Stimulated activated CD4-positive, alpha-beta T cell treated with anti-CD3 and anti-CD28 coated beads, Interleukin-15, amount 100 ng/mL, for 24 hours (primary cell): ENCODE data around the gene SEC61A2.
"Not testable (repeated sequence)": the region's sequence is repeated elsewhere in the genome, so short reads cannot be mapped to it uniquely, and the experiment has no call there.

Source experiments
- DNase-seq: peaks from one replicate; pipeline ENCODE4 v3.0.0-alpha.2; 2020

The SEC61A2 gene

DNA sequence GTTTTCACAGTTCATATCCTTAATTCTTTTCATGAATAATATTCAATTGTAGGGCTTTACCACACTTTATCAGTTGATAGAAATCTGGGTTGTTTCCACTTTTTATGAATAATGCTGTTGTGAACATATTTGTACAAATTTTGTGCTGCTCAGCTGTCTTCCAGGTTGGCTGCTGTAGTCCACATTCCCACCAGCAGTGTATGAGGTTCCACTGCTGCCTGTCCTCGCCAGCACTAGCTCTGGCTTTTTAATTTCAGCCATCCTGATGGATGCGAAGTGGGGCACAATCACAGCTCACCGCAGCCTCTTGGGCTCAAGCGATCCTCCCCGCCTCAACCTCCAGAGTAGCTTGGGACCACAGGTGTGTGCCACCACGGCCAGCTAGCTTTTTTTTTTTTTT is 33.5 kb downstream of the SEC61A2 start:
- no peak for DNase-seq

DNA sequence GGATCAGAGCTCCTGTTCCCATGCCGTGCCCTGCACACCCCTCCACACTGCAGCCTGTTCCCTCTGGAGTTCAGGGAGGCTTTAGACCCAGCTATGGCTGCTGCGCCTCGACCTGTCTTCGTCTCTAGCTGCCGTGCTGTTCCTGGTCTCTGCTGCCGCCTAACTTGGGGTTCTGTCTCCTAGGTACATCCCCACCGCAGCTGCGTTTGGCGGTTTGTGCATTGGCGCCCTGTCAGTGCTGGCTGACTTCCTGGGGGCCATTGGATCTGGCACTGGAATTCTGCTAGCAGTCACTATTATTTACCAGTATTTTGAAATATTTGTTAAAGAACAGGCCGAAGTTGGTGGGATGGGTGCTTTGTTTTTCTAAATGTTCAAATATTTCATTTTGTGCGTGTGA is 34.6 kb downstream of the SEC61A2 start:
- DNase-seq = no peak

DNA sequence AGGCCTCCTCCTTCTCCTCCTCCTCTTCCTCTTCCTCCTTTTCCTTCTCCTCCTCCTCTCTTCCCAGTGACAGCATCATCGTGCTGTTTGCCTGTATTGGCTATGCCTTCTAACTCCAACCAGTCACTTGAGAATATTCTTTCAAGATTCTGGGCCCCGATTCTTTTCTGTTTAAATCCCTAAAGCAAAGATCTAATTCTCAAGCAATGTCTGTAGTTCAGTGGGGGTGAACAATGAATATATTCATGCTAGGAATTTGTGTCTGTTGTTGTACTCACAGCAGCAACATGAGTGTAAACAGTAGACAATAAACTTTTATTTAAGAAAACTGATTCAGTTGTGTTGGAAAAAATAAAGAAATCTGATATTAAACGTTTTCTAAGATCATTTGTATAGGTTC is 35.6 kb downstream of the SEC61A2 start:
- no peak for DNase-seq

DNA sequence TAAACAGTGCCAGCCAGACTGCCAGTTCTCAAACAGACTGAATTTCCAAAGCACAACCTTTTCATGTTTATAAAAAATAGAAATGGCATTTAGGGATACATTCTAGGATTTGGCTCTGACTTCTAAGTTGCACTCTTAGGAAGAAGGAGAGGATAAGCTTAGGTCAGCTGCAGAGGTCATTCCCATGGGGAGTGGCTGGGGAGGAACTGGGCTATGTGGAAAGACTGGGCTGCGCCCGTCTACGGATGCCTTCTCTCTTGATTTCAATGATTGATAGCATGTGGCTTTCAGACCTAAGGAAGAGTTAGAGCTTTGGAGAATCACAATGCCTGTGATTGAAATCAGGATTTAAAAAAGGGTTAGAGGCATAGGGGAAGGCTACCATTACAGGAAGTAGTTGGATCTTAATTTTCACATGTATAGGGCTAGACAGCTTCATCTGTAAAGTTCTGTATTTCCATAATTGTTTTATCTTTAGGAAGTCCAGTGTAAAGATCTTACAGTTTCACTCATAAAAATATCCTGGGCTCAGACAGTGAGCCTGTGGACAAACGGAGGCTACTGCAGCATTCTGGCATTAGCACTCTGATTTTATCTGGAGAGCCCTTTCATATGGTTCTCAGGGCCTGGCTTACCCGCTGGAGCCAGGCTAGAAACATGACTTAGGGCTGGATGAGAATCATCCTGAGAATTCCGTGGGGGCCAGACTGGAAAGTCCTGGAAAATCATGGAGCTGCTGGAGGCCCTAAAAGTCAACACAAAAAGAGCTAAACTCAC is 36.7 kb downstream of the SEC61A2 start:
- DNase-seq = no peak

DNA sequence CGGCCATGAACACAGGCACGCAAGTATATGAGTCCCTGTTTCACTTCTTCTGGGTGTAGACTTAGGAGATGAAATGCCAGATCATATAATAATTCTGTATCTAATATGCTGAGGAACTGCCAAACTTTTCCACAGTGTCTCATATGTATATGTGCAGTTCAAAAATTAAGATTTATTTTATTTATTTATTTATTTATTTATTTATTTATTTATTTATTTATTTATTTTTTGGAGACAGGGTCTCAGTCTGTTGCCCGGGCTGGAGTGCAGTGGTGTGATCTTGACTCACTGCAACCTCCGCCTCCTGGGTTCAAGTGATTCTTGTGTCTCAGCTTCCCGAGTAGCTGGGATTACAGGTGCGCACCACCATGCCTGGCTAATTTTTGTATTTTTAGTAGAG is 42.0 kb downstream of the SEC61A2 start:
- not testable (repeated sequence) for DNase-seq

DNA sequence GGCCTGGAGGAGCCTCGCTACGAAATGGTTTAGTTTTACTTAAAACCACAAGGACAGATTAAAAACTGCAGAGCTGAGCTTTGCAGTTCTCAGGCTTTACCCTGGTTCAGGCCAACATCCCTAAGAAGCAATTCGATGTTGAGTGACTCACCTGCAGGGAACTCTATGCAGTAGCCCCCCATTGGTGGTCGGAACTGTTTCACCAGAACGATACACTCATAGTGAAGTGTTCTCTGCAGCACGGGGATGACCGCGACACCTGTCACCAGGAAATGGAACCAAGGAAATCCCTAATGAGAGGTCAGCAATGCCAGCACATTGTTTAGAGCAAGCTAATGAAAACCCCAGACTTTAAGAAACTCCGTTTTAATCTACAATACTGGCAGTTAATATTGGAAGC is 48.2 kb downstream of the SEC61A2 start:
- DNase-seq = peak; percentile 32

DNA sequence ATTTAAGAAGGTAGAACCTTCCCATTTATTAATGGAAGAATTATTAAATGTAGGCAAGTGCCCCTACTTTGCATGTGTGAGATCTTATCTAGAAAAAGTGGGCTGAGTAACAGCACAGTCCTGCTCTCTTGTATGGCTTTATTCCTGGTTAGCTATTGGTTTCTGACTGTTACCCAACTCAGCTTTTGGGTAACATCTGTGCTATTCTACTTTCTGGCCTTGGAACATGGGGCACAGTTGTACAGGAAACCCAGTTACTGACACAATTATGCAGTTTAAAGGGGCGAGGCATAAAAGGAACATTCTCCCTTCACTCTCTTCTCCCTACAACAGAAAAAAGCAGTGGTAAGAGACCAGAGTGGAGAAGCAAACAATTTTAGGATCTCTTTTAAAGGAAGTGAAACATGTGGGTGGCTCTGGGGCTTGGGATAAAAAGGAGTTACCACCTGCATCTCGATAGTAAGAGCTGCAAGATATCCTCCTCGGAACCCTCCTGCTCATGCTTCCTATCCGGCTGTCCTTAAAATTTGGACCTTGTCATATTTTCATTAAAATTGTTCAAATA is 50.2 kb downstream of the SEC61A2 start:
- DNase-seq = no peak

DNA sequence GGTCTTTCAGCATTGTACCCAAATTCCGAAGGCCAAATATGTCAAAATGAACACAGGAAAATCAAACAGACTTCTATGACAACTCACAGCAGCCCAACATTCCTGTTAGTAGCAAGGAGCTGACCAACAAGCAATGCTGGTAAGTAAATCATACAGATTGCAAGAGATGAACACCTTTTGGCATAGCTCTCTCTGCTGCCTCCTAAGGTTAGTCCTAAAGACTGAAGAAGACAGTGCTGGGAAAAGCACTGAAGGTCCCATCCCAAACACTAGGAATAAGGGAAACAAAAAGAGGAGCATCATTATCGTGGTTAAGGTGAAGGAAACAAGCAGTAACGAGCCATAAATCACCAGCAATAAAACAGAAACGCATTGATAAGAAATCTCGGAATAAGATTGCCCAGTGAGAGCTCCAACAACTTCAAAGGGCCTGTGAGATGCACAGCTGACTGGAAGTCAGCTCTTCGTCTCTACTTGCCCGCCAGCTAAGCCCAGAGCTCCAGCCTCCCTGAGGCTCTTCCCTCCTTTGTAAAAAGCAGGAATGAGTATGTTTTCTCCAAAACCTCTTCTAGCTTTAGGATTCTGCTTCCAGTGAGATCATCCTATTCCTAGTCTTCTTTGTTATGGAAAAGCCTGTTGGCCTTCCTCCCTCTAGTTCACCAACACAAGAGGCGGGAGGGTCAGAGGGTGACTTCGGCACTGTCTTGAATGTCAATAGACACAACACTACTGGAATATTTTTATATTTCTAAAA is 50.9 kb downstream of the SEC61A2 start:
- DNase-seq = no peak

DNA sequence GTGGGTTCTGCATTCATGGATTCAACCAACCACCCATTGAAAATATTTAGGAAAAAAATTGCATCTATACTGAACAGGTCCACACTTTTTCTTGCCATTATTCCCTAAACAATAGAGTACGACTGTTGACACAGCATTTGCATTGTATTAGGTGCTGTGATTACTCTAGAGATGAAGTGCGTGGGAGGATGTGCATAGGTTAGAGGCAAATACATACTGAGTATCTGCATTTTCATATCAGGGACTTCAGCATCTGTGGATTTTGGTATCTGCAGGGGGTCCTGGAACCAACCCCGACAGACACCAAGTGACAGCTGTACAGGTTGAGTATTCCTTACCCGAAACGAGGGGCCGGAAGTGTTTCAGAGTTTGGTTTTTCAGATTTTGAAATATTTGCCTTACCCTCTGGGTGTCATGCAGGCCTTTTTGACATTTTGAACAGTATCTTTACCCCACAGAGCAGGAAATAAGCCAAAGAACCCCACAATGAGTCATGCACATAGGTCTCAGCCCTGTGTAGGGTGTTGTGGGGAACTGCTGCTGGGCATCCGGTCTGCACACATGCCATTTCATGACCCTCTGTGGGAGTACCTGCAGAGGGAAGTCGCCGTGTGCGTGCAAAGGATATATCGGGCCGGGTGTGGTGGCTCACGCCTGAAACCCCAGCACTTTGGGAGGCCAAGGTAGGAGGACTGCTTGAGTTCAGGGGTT is 51.7 kb downstream of the SEC61A2 start:
- DNase-seq = peak; percentile 76

DNA sequence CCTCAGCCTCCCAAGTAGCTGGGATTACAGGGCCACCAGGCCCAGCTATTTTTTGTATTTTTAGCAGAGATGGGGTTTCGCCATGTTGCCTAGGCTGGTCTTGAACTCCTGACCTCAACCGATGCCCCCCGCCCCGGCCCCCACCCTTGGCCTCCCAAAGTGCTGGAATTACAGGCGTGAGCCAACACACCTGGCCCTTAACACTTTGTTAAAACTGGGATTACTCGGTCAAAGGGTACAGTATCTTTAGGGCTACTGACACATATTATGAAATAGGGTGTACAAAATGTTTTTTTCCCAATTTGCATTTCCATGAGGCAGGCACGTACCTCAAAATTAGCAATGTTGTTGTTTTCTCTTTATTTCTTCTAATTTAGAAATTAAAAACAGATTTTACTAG is 54.7 kb downstream of the SEC61A2 start:
- DNase-seq = no peak

DNA sequence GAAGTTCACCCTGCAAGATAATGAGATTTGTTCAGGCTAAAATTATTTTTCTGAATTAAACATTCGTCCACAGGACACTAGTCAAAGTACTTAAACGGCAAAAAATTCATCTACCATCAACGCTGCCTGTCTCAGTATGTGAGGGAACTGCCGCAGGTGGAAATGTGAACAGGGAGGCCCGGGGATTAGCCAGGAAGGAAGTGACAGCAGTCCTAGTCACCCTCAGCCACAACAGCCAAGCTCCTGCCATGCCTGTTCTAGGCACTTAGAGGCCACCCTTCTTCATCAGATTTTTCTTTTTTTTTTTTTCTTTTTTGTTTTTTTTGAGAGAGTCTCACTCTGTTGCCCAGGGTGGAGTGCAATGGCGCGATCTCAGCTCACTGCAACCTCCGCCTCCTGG is 56.8 kb downstream of the SEC61A2 start:
- peak; percentile 27 for DNase-seq

DNA sequence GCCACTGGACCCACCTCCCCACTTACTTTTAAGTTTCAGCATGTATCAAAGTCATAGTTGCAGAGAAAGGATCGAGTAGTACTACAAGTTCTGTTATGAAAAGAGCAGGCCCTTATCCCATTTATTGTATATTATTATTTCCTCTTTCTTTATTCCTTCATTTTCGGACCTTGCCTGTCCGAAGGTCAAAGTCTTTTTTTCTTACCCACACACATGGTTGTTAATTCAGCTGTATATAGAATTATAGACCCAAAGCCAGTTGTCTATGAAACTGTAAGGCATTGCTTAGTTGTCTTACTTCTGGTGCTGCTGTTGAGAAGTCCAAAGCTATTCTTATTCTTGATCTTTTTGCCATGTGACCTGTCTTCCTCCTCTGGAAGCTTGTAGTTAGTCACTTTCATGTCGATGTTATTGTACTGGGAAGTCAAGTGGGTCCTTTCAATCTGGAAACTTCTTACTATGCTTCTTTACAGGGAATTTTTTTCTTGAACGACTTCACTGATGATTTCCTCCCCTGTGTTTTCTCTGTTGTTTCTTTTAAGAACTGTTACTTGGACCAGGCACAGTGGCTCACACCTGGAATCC is 57.9 kb downstream of the SEC61A2 start:
- DNase-seq = no peak

DNA sequence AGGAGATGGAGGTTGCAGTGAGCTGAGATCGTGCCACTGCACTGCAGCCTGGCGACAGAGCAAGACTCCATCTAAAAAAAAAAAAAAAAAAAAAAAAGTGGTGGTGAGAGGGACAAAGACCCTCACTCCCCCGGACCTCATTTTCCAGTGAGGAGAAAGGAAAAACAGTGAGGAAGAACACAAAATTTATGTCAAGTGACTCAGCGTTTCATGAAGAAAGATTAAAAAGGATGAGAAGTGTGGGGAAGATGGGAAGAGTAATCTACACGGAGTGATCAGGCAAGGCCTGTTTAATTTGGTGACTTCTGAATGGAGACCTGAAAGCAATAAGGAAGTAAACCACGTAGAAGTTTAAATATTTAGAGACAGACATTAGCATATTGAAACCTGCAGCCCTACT is 59.2 kb downstream of the SEC61A2 start:
- no peak for DNase-seq

DNA sequence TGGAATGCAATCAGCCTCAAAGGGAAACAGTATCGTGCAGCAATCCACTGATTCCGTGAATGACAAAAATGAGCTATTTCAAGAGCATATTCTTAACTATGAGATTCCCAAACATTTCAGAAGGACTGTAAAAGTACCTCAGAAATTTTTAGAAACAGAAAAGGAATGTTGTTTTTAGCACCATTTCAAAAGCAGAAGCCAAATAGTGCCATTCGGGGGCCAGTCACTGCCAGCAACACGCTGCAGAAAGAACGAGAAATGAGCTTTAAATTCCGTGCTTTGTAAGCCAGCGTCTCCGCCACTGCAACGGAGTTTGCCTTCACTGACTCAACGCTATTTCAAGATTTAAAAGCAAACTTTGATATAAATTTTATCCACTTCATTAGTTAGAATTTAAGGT is 59.9 kb downstream of the SEC61A2 start:
- no peak for DNase-seq

DNA sequence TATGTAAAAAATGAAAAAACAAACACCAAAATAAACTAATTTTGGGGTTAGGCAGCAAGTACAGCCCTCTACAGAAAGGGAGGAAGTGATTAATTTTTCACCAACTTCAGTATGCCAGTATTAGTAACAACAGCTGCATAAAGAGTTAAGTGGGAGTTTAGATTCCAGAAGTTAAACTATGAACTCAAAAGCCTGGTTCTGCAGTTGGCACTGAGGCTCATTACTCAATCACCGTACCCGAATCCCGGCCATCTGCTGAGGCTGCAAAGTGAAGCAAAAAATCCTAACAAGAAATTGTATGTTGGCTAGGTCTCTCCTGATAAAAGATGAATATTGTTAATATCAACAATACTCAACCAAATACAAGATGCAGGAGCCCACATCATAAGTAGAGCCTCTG is 62.2 kb downstream of the SEC61A2 start:
- no peak for DNase-seq

DNA sequence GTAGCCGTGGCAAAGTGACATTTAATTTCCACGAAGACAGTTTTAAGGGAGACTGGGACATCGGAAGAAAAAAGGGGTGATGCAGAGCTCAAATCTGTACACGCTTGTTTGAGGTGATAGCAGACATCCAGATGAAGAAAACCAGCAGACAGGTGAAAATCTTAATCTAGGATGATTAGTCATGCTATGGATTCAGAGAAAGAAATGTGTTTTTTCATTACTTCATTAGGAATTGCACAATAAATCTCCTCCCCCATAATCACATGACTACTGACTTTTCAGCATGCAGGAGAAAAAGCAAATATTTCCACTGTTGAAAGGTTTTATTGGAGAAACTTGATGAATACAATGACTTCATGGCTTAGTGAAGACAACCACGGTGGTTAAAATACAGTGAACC is 63.7 kb downstream of the SEC61A2 start:
- no peak for DNase-seq

DNA sequence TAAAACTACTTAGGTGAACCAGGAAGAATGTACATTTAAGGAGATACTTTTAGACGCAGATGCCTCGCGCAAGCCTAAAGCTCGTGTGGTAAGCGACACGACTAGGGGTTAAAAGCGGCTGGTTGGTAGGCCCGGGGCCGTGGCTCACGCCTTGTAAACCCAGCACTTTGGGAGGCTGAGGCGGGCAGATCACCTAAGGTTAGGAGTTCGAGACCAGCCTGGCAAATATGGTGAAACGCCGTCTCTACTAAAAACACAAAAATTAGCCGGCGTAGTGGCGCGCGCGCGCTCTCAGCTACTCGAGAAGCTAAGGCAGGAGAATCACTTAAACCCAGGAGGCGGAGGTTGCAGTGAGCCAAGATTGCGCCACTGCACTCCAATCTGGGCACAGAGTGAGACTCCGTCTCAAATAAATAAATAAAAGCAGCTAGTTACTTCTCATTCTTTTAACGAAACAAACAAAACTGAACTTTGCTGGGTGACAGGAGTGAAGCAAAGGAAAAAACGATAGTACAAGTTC is 65.3 kb downstream of the SEC61A2 start:
- peak; percentile 48 for DNase-seq

DNA sequence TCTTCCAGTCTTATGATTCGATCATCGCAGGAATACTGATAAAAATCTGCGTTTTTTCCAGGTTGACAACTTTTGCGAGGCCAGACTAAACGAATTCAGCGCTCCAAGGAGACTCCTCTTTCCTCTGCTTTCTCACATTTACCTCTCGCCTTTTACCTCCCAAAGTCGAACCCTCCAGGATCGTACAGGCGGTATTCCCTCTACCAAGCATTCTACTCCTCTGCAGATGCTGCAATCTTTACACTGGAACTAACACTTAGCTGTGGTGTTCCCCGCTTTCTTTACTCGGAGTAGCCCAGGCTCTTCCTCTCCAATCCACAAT is 65.8 kb downstream of the SEC61A2 start:
- no peak for DNase-seq

DNA sequence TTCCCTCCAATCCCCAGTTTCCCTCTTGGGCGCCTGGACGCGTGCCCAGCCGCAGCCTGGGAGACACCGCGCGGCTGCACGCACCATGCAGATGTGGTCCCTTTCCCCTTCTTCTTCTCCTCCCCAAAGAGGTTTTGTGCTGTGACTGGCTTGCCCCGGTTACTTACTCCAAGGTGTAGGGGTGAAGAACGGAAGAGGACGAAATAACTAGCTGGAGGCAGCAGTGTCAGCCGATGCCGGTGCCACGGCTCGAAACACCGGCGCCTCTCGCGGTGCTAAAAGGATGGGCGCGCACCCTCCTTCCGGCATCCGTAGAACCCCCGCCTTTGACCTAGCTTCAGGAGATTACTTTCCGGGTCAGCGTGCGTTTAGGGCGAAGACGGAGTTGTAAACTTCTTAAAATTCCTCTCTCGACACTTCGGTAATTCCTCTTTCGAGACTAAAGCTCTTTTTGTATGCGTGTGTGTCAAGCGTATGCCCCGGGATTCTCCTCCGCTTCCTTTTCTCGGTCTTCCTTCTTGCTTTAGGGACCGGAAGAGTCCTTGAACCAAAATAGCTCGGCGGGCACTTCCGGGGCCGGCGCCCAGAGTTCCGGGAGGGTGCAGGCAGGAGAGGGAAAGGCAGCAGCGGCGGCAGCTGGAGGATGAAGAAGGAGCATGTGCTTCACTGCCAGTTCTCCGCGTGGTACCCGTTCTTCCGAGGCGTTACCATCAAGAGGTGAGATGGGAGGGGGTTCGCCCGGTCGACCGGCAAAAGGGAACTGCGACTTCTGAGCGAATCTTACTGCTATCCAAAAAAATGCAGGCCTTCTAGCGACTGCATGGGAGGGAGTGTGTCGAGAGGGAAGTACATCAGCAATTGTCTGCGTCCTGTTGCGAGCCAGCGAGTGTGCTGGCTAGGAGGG is 66.4 kb downstream of the SEC61A2 start, which contains the start of the genes CDC123 and NUDT5:
CDC123 (plus strand) TSS at position 586 of the 904 bp plus-strand sequence; CDS start at position 644, 58 bp downstream.
NUDT5 (minus strand) TSS at position 289 of the 904 bp plus-strand sequence. CDS start 9,600 bp downstream, outside the sequence.
- DNase-seq = peak; percentile 90

DNA sequence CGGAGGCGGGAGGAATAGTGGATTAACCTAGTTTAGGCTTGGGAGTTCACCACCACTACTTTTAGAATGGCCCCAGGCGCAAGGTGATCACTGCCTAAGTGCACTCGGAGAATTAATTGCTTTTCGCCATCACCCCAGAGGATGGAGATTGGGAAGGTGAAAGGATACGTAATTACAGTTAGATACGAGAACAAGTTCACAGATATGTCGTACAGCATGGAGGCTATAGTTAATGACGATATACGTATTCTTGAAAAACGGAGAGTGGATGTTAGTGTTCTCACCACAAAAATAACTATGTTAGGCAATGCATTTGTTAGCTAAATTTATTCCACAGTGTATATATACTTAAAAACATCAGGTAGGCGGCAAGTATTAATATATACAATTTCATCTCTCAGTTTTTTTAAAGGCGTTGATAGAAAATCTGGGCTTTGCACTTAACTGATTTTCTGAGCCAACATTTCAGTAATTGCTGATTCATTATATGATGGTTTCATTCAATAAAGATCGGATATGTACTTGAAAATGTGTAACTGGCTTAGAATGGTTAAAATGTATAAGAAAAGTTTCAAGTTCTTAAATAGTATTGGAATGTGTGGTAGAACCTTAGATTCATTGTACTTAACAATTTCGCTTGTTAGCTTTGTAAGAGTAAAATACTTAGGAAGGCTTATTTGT is 67.2 kb downstream of the SEC61A2 start:
- DNase-seq = no peak

DNA sequence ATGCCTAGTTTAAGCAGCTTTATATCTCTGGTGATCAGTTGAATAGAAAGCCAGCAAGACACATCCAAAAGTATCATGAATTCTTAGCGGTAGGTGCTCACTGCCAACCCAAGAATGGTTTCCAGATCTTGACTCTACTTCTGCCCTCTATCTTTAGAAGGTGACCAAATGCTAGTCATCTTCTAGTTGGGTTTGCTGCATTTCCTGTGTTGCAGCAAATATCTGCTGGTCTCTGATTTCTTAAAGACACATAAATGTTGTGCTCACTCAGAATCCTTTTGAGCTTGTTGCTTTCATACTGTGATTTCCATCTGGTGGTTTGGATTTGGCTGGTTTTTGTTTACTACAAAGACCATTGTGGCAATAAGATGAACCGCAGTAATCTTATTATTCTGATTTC is 68.7 kb downstream of the SEC61A2 start:
- DNase-seq = no peak
